Astrocyte of the cerebellum (primary cell): ENCODE measurements around the gene ITPR3.

Experiments used
- DNase-seq: peaks from one replicate; pipeline ENCODE4 v3.0.0-alpha.2; 2011; ENCODE audit warnings: low read depth
- H3K4me3 ChIP-seq: 2 replicates; pipeline ENCODE4 v1.5.1; 2011; ENCODE audit warnings: mild to moderate bottlenecking, low read depth, low read length, moderate library complexity
- CTCF ChIP-seq: IDR thresholded peaks from 2 replicates; pipeline ENCODE4 v1.5.1; 2012; ENCODE audit warnings: low read length, low read depth, moderate library complexity, mild to moderate bottlenecking; ENCODE audit errors: missing control alignments
- in situ Hi-C: cut with HindIII; loops from 2 replicates; pipeline ENCODE4 v1.10.0; 2017; ENCODE audit warnings: low sequenced_read_pairs

ITPR3 gene

DNA sequence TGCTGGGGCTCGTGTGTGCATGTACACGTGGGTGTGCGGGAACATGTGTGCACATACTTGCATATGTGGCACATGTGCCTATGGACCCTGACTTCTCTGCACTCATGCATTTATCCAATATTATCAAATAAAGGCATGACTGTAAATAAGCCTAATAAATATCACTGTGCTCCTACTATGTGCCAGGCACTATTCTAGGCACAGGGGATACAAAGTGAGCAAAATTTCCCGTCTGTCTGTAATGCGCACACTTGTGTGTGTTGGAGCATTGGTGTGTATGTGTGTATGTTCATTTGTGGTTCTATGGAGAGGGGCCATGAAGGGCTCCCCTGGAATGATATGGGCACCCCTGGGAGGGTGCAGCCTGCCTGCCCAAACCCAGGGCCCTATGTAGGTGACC lies 41.9 kb downstream of the ITPR3 start:
- no peak overlapping the region for H3K4me3 ChIP-seq
- DNase-seq: no peak
- in situ Hi-C loops: loop anchor here (5.0 kb wide), 1 partner anchor 76 kb away; no protein-coding TSS in a partner anchor
- no peak for TF ChIP-seq CTCF

DNA sequence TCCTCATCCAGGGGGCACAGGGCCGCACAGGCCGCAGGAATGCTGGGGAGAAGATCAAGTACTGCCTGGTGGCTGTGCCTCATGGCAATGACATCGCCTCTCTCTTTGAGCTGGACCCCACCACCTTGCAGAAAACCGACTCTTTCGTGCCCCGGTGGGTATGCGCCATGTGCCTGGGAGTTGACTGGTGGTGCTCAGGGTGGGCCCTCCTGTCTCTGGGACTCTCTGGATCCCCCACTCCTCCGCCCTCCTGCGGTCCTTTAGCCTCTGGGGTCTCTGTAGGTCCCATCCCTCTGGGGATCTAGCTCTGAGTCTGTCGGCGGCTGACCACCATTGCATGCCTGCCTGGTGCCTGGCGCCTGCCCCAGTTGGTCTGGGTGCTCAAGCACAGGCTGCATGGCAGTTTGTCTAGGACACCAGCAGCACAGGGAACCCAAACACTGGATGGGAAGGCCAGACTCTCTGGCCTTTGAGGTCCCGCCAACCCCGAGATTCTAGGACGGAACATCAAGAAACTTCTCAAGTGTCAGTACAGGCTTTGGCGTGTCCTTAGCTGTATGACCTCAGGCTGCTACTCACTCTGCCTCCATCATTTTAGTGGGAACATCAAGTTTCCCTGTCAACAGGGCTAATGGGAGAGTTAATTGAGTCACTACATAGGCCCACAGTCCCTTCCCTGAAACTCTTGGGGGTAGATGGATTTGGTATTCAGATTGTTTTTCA lies 42.8 kb downstream of the ITPR3 start:
- TF ChIP-seq CTCF: no peak
- no peak for DNase-seq
- in situ Hi-C loops: loop anchor here (5.0 kb wide), 1 partner anchor 77 kb away; no protein-coding TSS in a partner anchor
- no peak overlapping the region for H3K4me3 ChIP-seq

DNA sequence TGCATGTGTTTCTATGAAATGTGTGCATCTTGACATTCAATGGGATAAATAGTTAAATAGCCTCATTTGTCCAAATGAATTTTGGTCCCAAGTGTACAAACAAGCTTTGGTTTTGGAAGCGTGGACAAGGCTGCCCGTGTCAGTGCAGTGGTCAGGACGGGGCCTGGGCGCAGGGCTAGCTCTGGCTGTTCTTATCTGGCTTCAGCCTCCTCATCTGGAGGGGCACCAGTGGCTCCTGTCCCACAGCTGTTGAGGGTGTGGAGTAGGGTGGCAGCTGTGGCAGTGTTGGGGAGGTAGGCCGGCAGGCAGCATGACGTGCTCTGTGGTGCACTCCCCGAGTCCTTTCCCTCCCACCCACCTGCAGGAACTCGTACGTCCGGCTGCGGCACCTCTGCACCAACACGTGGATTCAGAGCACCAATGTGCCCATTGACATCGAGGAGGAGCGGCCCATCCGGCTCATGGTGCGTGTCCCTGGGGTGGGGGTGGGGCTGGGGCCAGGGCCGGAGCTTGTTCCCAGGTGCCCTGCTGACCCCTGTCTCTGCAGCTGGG lies 43.5 kb downstream of the ITPR3 start:
- in situ Hi-C loops: loop anchor here (5.0 kb wide), 1 partner anchor 77 kb away; no protein-coding TSS in a partner anchor
- no peak for DNase-seq
- H3K4me3 ChIP-seq: no peak overlapping the region
- TF ChIP-seq CTCF: no peak

GRCh38 chr6:33665957-33666356 lies 44.8 kb downstream of the ITPR3 start:
- no peak overlapping the region for H3K4me3 ChIP-seq
- in situ Hi-C loops: no loop called here
- DNase-seq: no peak
- no peak for TF ChIP-seq CTCF

GRCh38 chr6:33667072-33667471 lies 46.0 kb downstream of the ITPR3 start:
- DNase-seq: no peak
- TF ChIP-seq CTCF: no peak
- in situ Hi-C loops: no loop called here
- H3K4me3 ChIP-seq: no peak overlapping the region

- no peak overlapping the region for H3K4me3 ChIP-seq
- DNase-seq: no peak
- TF ChIP-seq CTCF: no peak
- in situ Hi-C loops: no loop called here
Measured at GRCh38 chr6:33667776-33668175, 46.7 kb downstream of the ITPR3 start.
